CD4-positive, alpha-beta T cell treated with Interferon alpha-2 for 1 hour (primary cell): ENCODE results near the gene ANXA6.

ENCODE experiments used
- DNase-seq, 2 donors: peaks; one replicate each; pipeline ENCODE4 v3.0.0-alpha.2; 2020 to 2022

Gene ANXA6

GRCh38 chr5:151151263-151151660, 6.3 kb downstream of the ANXA6 start:
- peak in 1 of 2 donors; percentile 42 for DNase-seq

GRCh38 chr5:151150471-151151262, 6.9 kb downstream of the ANXA6 start:
- peak; percentile 78 to 83 for DNase-seq

GRCh38 chr5:151148583-151148982, 9.0 kb downstream of the ANXA6 start:
- peak in 1 of 2 donors; percentile 37 for DNase-seq

- DNase-seq = no peak
Observed at GRCh38 chr5:151147033-151147432, 10.5 kb downstream of the ANXA6 start.

GRCh38 chr5:151146061-151146460, 11.5 kb downstream of the ANXA6 start:
- no peak for DNase-seq

GRCh38 chr5:151144922-151145321, 12.7 kb downstream of the ANXA6 start:
- DNase-seq = no peak

- DNase-seq = no peak
Observed at GRCh38 chr5:151144275-151144674, 13.3 kb downstream of the ANXA6 start.

GRCh38 chr5:151143645-151144044, 13.9 kb downstream of the ANXA6 start:
- DNase-seq = no peak

- DNase-seq = no peak
Observed at GRCh38 chr5:151142933-151143332, 14.6 kb downstream of the ANXA6 start.

- DNase-seq = peak; percentile 61 to 76
Observed at GRCh38 chr5:151141535-151141934, 16.0 kb downstream of the ANXA6 start.

GRCh38 chr5:151140686-151141459, 16.7 kb downstream of the ANXA6 start:
- no peak for DNase-seq

- DNase-seq = peak in 1 of 2 donors; percentile 53
Observed at GRCh38 chr5:151139646-151140045, 17.9 kb downstream of the ANXA6 start.

- DNase-seq = peak; percentile 34 to 71
Observed at GRCh38 chr5:151139015-151139414, 18.6 kb downstream of the ANXA6 start.

- DNase-seq = no peak
Observed at GRCh38 chr5:151138114-151138513, 19.5 kb downstream of the ANXA6 start.

GRCh38 chr5:151137067-151137825, 20.3 kb downstream of the ANXA6 start:
- DNase-seq = no peak

- DNase-seq = no peak
Observed at GRCh38 chr5:151134228-151134627, 23.4 kb downstream of the ANXA6 start.

GRCh38 chr5:151132963-151133362, 24.6 kb downstream of the ANXA6 start:
- DNase-seq = peak in 1 of 2 donors; percentile 48

- no peak for DNase-seq
Observed at GRCh38 chr5:151130922-151131891, 26.4 kb downstream of the ANXA6 start.

- DNase-seq = no peak
Observed at GRCh38 chr5:151130235-151130921, 27.2 kb downstream of the ANXA6 start.

- no peak for DNase-seq
Observed at GRCh38 chr5:151128817-151129216, 28.8 kb downstream of the ANXA6 start.

- DNase-seq = no peak
Observed at GRCh38 chr5:151127926-151128325, 29.7 kb downstream of the ANXA6 start.
